ENCODE data around the gene ALKBH5. TPM values are rescaled to one million over a fixed set of nuclear protein-coding genes. Genes with fewer than 3 reads are reported as not detected.

ALKBH5 gene
- total and polyA plus RNA-seq, 2 of the 8 experiments (the other 6 are each of a cell fraction or from before 2014, with no cell fraction given): 63.7 to 86.4 TPM

- TF ChIP-seq CTCF (IDR thresholded peaks at IDR 0.05; ENCODE audit: control extremely low read depth in 1 of 3, insufficient read depth in 1 of 3, low read depth in 1 of 3, low read length in 3 of 3): no peak
Observed at GRCh38 chr17:18198530-18198929, 14.9 kb downstream of the ALKBH5 start (continued).
